Vagina (tissue), 2 donors: ENCODE measurements around the gene ADGRV1. TPM values are rescaled to one million over a fixed set of nuclear protein-coding genes. Genes with fewer than 3 reads are reported as not detected.

Experiments used
- DNase-seq, 2 donors: peaks; one replicate each; pipeline ENCODE4 v3.0.0-alpha.2; 2017; ENCODE audit errors: extremely low spot score in 2 of 2
- H3K27ac ChIP-seq: fragments of 200-600 bp; sonication (generic); one replicate; pipeline ENCODE4 v1.5.1; 2019
- H3K27me3 ChIP-seq: fragments of 200-600 bp; sonication (generic); one replicate; pipeline ENCODE4 v1.5.1; 2019
- H3K36me3 ChIP-seq, 2 donors: fragments of 200-600 bp; sonication (generic); one replicate each; pipeline ENCODE4 v1.5.1; 2017 to 2019
- H3K4me1 ChIP-seq: fragments of 200-600 bp; sonication (generic); one replicate; pipeline ENCODE4 v1.5.1; 2019
- H3K4me3 ChIP-seq, 2 donors: fragments of 200-600 bp; sonication (generic); 1 replicate in 1 of 2; 2 replicates in 1 of 2; pipeline ENCODE4 v1.5.1; 2016 to 2019
- H3K9me3 ChIP-seq: fragments of 200-600 bp; sonication (generic); one replicate; pipeline ENCODE4 v1.5.1; 2019
- POLR2A ChIP-seq, 2 donors: fragments of 450-650 bp; IDR thresholded peaks; one replicate each; pipeline ENCODE4 v1.6.1; 2017; ENCODE audit warnings: antibody characterized with exemption in 2 of 2, mild to moderate bottlenecking in 2 of 2, moderate library complexity in 2 of 2
- POLR2AphosphoS5 ChIP-seq, 2 donors: sonication (generic); formaldehyde crosslinking; IDR thresholded peaks; one replicate each; pipeline ENCODE4 v1.9.0; 2017; ENCODE audit warnings: antibody characterized with exemption in 2 of 2, mild to moderate bottlenecking in 2 of 2, low read depth in 1 of 2; ENCODE audit not compliant: insufficient read depth in 1 of 2
- intact Hi-C: fragments of 100-400 bp; cut with DNase I; formaldehyde crosslinking; loops from one replicate; pipeline ENCODE4 v1.15.1; 2023
- total RNA-seq: library from RNA; depleted of rRNA; stranded (reverse); fragments of >200 nt; gene quantifications from one replicate; pipeline ENCODE4 v1.2.3, GENCODE V29; 2016
- TF ChIP-seq, protein P1 (sequence below), 3 experiments: fragments of 450-650 bp in 2 of 3; fragments of 200-600 bp in 1 of 3; sonication (generic) in 1 of 3; IDR thresholded peaks; one replicate each; pipeline ENCODE4 v1.5.1; 2017 to 2019; ENCODE audit warnings: antibody characterized with exemption in 3 of 3, mild to moderate bottlenecking in 2 of 3, moderate library complexity in 2 of 3

Gene ADGRV1
- total RNA-seq, 1 donor from 2014 or later = 10.6 TPM

DNA sequence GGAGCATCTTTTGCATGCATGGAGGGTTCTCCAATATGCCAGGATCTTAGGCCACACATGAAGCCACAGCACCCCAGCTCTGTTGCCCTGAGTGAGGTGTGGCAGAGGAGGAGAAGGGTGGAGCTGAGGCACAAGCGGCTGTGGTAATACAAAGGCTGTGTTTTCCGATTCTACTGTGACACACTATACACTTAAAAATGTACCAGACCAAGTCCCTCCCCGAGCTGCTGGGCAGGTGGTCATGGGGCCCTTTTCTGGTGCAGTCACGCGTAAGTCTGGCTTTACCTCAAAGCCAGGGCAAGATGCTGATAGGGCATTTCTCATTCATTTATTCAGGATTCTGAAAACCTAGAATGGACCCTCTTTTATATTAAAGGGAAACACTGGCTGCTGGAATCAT lies 3.7 kb downstream of the ADGRV1 start:
- no peaks in the 10 kb centered on the region for H3K36me3 ChIP-seq
- TF ChIP-seq POLR2A (IDR thresholded peaks at IDR 0.05) (no peak), POLR2AphosphoS5 (IDR thresholded peaks at IDR 0.05; ENCODE audit: insufficient read depth in 1 of 2, low read depth in 1 of 2) (no peak)
- TF ChIP-seq, protein P1, sequence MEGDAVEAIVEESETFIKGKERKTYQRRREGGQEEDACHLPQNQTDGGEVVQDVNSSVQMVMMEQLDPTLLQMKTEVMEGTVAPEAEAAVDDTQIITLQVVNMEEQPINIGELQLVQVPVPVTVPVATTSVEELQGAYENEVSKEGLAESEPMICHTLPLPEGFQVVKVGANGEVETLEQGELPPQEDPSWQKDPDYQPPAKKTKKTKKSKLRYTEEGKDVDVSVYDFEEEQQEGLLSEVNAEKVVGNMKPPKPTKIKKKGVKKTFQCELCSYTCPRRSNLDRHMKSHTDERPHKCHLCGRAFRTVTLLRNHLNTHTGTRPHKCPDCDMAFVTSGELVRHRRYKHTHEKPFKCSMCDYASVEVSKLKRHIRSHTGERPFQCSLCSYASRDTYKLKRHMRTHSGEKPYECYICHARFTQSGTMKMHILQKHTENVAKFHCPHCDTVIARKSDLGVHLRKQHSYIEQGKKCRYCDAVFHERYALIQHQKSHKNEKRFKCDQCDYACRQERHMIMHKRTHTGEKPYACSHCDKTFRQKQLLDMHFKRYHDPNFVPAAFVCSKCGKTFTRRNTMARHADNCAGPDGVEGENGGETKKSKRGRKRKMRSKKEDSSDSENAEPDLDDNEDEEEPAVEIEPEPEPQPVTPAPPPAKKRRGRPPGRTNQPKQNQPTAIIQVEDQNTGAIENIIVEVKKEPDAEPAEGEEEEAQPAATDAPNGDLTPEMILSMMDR (IDR thresholded peaks at IDR 0.05) = no peak
- peaks cover 13% of the 10 kb centered on the region for H3K4me1 ChIP-seq
- intact Hi-C loops = no loop called here
- H3K27ac ChIP-seq = no peak overlapping the region
- no peaks in the 10 kb centered on the region for H3K9me3 ChIP-seq
- H3K27me3 ChIP-seq = no peaks in the 10 kb centered on the region
- no peak for DNase-seq
- no peak overlapping the region for H3K4me3 ChIP-seq

DNA sequence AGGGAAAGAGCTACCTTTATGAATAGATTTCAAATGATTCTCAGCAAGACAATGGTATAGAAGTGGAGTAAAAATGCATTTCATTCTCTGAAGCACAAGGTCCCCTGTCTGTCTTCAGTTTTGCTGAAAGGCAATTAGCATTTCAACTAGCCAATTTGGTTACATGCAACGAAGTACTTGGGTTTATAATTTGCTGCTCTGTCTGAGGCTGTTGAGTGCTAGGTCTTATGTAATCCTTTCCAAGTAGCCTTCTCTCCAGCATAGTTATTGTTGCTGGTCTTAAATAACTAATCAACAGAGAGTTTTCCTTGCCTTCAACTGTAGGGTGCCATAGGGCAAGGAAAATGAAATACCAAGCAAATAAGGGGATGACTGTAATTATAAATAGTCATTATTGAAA lies 4.5 kb downstream of the ADGRV1 start:
- no peak for DNase-seq
- H3K27me3 ChIP-seq = no peaks in the 10 kb centered on the region
- no peak overlapping the region for H3K4me3 ChIP-seq
- no peaks in the 10 kb centered on the region for H3K36me3 ChIP-seq
- H3K27ac ChIP-seq = no peak overlapping the region
- no peaks in the 10 kb centered on the region for H3K9me3 ChIP-seq
- intact Hi-C loops = no loop called here
- peaks cover 12% of the 10 kb centered on the region for H3K4me1 ChIP-seq
- no peak for TF ChIP-seq POLR2AphosphoS5 (IDR thresholded peaks at IDR 0.05; ENCODE audit: insufficient read depth in 1 of 2, low read depth in 1 of 2)
- TF ChIP-seq, protein P1 (IDR thresholded peaks at IDR 0.05) = no peak
- TF ChIP-seq POLR2A (IDR thresholded peaks at IDR 0.05) = no peak

DNA sequence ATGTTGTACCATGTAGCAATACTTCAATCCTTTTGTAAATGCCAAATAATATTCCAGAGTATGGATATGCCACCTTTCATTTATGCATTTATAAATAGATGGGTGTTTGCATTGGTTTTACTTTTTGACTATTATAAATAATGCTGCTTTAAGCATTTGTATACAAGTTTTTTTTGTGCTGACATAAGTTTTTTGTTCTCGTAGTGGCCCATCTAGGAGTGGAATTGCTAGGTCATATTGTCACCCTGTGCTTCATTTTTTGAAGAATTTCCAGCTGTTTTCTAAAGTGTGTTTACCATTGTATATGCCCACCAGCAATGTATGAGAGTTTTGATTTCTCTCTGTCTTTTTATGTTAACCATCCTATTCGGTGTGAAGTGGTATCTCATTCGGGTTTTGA lies 6.9 kb downstream of the ADGRV1 start:
- no peaks in the 10 kb centered on the region for H3K27me3 ChIP-seq
- no peak for TF ChIP-seq POLR2A (IDR thresholded peaks at IDR 0.05)
- TF ChIP-seq, protein P1 (IDR thresholded peaks at IDR 0.05) = no peak
- no peak for TF ChIP-seq POLR2AphosphoS5 (IDR thresholded peaks at IDR 0.05; ENCODE audit: insufficient read depth in 1 of 2, low read depth in 1 of 2)
- no peak overlapping the region for H3K4me3 ChIP-seq
- H3K4me1 ChIP-seq = no peaks in the 10 kb centered on the region
- intact Hi-C loops = no loop called here
- no peak for DNase-seq
- no peaks in the 10 kb centered on the region for H3K36me3 ChIP-seq
- no peaks in the 10 kb centered on the region for H3K9me3 ChIP-seq
- H3K27ac ChIP-seq = no peak overlapping the region

DNA sequence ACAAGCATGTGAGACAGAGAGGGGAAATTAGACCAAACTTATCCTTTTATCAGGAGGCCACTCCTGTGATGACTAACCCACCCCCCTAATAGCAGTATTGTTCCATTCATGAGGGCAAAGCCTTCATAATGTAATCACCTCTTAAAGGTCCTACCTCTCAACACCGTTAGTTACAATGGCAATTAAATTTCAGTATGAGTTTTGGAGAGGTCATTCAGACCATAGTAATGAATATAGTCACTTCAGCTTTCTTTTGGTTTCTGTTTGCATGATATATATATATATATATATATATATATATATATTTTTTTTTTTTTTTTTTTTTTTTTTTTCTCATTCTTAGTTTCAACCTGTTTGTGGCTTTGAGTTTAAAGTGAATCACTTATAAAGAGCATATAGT lies 10.5 kb downstream of the ADGRV1 start:
- no peaks in the 10 kb centered on the region for H3K36me3 ChIP-seq
- intact Hi-C loops = no loop called here
- no peak for DNase-seq
- H3K27ac ChIP-seq = no peak overlapping the region
- TF ChIP-seq POLR2AphosphoS5 (IDR thresholded peaks at IDR 0.05; ENCODE audit: insufficient read depth in 1 of 2, low read depth in 1 of 2) (no peak), POLR2A (IDR thresholded peaks at IDR 0.05) (no peak)
- no peaks in the 10 kb centered on the region for H3K4me1 ChIP-seq
- no peaks in the 10 kb centered on the region for H3K27me3 ChIP-seq
- no peaks in the 10 kb centered on the region for H3K9me3 ChIP-seq
- no peak overlapping the region for H3K4me3 ChIP-seq

DNA sequence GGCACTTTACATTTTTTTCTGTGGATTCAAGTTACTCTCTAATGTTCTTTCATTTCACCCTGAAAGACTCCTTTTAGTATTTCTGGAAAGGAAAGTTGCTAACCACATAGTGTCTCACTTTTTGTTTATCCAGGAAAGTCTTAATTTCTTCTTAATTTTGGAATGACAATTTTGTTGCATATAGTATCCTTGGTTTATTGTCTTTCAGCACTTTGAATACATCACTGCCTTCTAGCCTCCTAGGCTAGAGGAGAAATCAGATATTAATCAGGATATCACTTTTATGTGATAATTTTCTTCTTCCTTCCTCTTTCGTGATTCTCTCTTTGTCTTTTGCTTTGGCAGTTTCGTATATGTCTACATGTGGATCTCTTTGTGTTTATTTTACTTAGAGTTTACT lies 11.4 kb downstream of the ADGRV1 start:
- H3K27me3 ChIP-seq = no peaks in the 10 kb centered on the region
- TF ChIP-seq, protein P1 (IDR thresholded peaks at IDR 0.05) = no peak
- TF ChIP-seq POLR2AphosphoS5 (IDR thresholded peaks at IDR 0.05; ENCODE audit: insufficient read depth in 1 of 2, low read depth in 1 of 2) (no peak), POLR2A (IDR thresholded peaks at IDR 0.05) (no peak)
- no peak overlapping the region for H3K4me3 ChIP-seq
- intact Hi-C loops = no loop called here
- H3K36me3 ChIP-seq = no peaks in the 10 kb centered on the region
- DNase-seq = no peak
- no peak overlapping the region for H3K27ac ChIP-seq
- H3K4me1 ChIP-seq = no peaks in the 10 kb centered on the region
- H3K9me3 ChIP-seq = no peaks in the 10 kb centered on the region
